ENCODE results near the gene ZNF672.

- TF ChIP-seq CTCF (conservative IDR thresholded peaks at IDR 0.05; ENCODE audit: low read length) (no peak), EZH2phosphoT487 (IDR thresholded peaks at IDR 0.05; ENCODE audit: borderline replicate concordance) (no peak)
These were observed 24.5 kb upstream of the ZNF672 start for GRCh38 chr1:248813546-248813945.
